GM13977 (cell line): ENCODE measurements around the gene LCN1.

Source experiments
- DNase-seq: peaks from one replicate; pipeline ENCODE4 v3.0.0; 2012; ENCODE audit warnings: low spot score
- CTCF ChIP-seq: IDR thresholded peaks from 2 replicates; pipeline ENCODE4 v1.5.1; 2012; ENCODE audit warnings: mild to moderate bottlenecking, control low read depth; ENCODE audit not compliant: insufficient read depth; ENCODE audit errors: extremely low read depth, missing control alignments
- in situ Hi-C: fragments of 300-500 bp; cut with MboI; formaldehyde crosslinking; loops from one replicate; pipeline ENCODE4 v1.12.0; 2022; ENCODE audit warnings: low sequenced_read_pairs, low pct_unique_long_range_greater_than_20kb, mixed read lengths, inconsistent platforms; ENCODE audit not compliant: unreplicated experiment

Gene LCN1

GRCh38 chr9:135505406-135506187 is 15.6 kb upstream of the LCN1 start:
- DNase-seq = no peak
- in situ Hi-C loops = no loop called here
- no peak for TF ChIP-seq CTCF

DNA sequence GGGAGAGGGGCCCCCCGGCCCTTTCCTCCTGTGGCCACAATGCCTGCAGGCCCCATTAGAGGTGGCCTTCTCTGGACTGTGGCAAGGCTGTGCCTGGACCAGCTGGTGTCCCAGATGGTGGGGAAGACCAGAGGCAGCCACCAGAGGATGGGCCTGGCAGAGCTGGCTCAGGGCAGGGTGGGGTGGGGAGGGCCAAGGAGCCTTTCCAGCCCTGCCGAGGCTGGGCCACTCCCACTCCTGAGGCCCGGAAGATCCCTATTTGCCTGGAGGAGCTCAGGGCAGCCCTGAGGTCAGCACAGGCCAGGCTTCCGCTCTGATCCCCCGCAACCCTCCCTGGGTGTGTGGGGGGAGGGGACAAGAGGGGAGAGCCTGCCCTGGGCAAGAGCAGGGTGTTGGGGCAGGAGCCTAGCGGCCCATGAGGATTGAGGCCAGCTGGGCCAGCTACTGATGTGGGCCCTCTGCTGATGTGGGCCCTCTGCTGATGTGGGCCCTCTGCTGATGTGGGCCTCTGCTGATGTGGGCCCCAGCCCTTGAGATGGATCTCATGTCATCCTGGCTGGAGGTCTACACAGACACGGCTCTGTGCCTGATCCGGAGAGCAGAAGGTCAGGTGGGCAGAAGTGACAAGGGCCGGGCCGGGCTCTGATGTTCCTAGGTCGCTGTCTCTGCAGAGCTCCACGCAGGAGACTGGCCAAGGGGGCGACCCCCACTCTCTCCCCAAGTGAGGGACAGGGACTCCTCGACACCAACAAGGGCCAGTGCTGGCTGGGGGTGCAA is 14.7 kb upstream of the LCN1 start:
- TF ChIP-seq CTCF = no peak
- in situ Hi-C loops = no loop called here
- no peak for DNase-seq

GRCh38 chr9:135507104-135508035 is 13.9 kb upstream of the LCN1 start:
- in situ Hi-C loops = no loop called here
- DNase-seq = no peak
- TF ChIP-seq CTCF = no peak

GRCh38 chr9:135508211-135508820 is 12.9 kb upstream of the LCN1 start:
- in situ Hi-C loops = no loop called here
- TF ChIP-seq CTCF = no peak
- DNase-seq = no peak

DNA sequence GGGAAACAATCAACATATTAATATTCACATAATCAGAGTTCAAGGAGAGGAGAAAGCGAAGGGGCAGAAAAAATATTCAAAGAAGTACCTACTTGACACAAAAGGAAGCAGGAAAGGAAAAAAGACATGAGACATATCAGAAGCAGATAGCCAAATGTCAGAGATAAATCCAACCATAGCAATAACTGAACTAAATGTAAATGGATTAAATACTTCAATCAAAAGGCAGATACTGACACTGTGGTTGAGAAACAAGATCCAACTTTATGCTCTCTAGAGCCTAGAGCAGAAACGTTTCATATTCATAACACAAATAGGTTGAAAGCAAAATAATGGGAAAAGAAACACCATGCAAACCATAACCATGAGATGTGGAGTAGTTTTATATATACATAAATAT is 11.8 kb upstream of the LCN1 start:
- no peak for TF ChIP-seq CTCF
- no peak for DNase-seq
- in situ Hi-C loops = no loop called here

DNA sequence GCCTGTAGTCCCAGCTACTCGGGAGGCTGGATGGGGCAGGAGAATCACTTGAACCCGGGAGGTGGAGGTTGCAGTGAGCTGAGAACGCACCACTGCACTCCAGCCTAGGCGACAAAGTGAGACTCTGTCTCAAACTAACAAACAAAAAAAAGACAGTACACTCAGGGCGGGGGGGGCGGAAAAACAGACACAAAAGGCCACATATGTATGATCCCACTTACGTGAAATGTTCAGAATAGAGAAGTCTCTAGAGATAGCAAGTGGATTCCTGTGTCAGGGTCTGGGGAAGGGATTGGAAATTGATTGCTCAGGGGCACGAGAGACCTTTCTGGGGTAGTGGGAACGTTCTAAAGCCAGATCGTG is 9.0 kb upstream of the LCN1 start:
- DNase-seq = no peak
- TF ChIP-seq CTCF = no peak
- in situ Hi-C loops = no loop called here
